Suprapubic skin (tissue), 3 donors: ENCODE results near the gene CACNA2D2.

Experiments used
- EP300 ChIP-seq: sonication (generic); formaldehyde crosslinking; IDR thresholded peaks from one replicate; pipeline ENCODE4 v1.6.1; 2017; ENCODE audit warnings: antibody characterized with exemption
- TF ChIP-seq, protein P1 (sequence below), 2 donors: fragments of 200-600 bp in 1 of 2; fragments of 450-650 bp in 1 of 2; sonication (generic) in 1 of 2; IDR thresholded peaks; one replicate each; pipeline ENCODE4 v1.5.1; 2016 to 2019; ENCODE audit warnings: antibody characterized with exemption in 2 of 2, mild to moderate bottlenecking in 1 of 2, moderate library complexity in 1 of 2

DNA sequence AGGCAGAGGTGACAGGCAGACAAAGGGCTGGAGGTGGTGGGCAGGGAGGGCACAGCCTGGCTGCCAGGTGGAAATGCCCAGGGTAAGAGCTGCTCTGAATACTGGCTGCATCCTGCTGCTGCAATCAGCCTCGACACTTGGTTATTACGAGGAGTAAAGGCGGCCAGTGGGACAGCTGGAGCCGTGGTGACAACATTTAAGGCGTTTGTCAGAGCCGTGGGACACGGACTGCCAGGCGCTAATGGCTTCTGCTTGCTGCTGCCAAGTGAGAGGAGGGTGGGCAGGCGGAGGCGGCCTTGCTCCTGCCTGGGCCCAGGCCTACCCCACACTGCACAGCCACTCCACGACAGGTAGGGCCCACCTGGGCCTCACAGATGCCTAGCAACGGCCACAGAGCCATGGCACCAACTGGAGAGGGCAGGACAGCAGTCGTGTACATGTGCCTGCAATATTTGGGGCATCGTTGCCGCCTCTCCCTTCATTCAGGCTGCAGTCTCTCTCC, 94.9 kb downstream of the CACNA2D2 start:
- TF ChIP-seq, protein P1, sequence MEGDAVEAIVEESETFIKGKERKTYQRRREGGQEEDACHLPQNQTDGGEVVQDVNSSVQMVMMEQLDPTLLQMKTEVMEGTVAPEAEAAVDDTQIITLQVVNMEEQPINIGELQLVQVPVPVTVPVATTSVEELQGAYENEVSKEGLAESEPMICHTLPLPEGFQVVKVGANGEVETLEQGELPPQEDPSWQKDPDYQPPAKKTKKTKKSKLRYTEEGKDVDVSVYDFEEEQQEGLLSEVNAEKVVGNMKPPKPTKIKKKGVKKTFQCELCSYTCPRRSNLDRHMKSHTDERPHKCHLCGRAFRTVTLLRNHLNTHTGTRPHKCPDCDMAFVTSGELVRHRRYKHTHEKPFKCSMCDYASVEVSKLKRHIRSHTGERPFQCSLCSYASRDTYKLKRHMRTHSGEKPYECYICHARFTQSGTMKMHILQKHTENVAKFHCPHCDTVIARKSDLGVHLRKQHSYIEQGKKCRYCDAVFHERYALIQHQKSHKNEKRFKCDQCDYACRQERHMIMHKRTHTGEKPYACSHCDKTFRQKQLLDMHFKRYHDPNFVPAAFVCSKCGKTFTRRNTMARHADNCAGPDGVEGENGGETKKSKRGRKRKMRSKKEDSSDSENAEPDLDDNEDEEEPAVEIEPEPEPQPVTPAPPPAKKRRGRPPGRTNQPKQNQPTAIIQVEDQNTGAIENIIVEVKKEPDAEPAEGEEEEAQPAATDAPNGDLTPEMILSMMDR (IDR thresholded peaks at IDR 0.05), result no peak
- TF ChIP-seq EP300, result no peak
